Stimulated activated CD4-positive, alpha-beta T cell treated with anti-CD3 and anti-CD28 coated beads, Interleukin-4, amount 100 ng/mL, for 1 hour (primary cell): ENCODE data around the gene LEKR1.
"Not testable (repeated sequence)": the region's sequence is repeated elsewhere in the genome, so short reads cannot be mapped to it uniquely, and the experiment has no call there.

ENCODE experiments used
- DNase-seq: peaks from one replicate; pipeline ENCODE4 v3.0.0-alpha.2; 2020

The LEKR1 gene

GRCh38 chr3:156840826-156841689 is 14.9 kb downstream of the LEKR1 start:
- DNase-seq: no peak

GRCh38 chr3:156843071-156843808 is 17.1 kb downstream of the LEKR1 start:
- DNase-seq: no peak

GRCh38 chr3:156847752-156848448 is 21.7 kb downstream of the LEKR1 start:
- DNase-seq: no peak

GRCh38 chr3:156859578-156859977 is 33.4 kb downstream of the LEKR1 start:
- no peak for DNase-seq

- no peak for DNase-seq
Measured at GRCh38 chr3:156860873-156861272, 34.7 kb downstream of the LEKR1 start.

- no peak for DNase-seq
Measured at GRCh38 chr3:156862338-156862737, 36.2 kb downstream of the LEKR1 start.

- DNase-seq: no peak
Measured at GRCh38 chr3:156865732-156866131, 39.6 kb downstream of the LEKR1 start.

- DNase-seq: no peak
Measured at GRCh38 chr3:156867174-156867573, 41.0 kb downstream of the LEKR1 start.

GRCh38 chr3:156867920-156868319 is 41.8 kb downstream of the LEKR1 start:
- no peak for DNase-seq

- no peak for DNase-seq
Measured at GRCh38 chr3:156873906-156874305, 47.8 kb downstream of the LEKR1 start.

- not testable (repeated sequence) for DNase-seq
Measured at GRCh38 chr3:156879491-156879890, 53.3 kb downstream of the LEKR1 start.

- no peak for DNase-seq
Measured at GRCh38 chr3:156885761-156886160, 59.6 kb downstream of the LEKR1 start.

- DNase-seq: no peak
Measured at GRCh38 chr3:156888176-156888575, 62.0 kb downstream of the LEKR1 start.

- no peak for DNase-seq
Measured at GRCh38 chr3:156888576-156888975, 62.4 kb downstream of the LEKR1 start.

GRCh38 chr3:156892701-156893100 is 66.5 kb downstream of the LEKR1 start:
- no peak for DNase-seq

- DNase-seq: not testable (repeated sequence)
Measured at GRCh38 chr3:156895374-156895773, 69.2 kb downstream of the LEKR1 start.

- not testable (repeated sequence) for DNase-seq
Measured at GRCh38 chr3:156897851-156898250, 71.7 kb downstream of the LEKR1 start.

GRCh38 chr3:156898296-156898880 is 72.2 kb downstream of the LEKR1 start:
- DNase-seq: no peak

- DNase-seq: no peak
Measured at GRCh38 chr3:156899951-156900350, 73.8 kb downstream of the LEKR1 start.

GRCh38 chr3:156902916-156903315 is 76.8 kb downstream of the LEKR1 start:
- DNase-seq: no peak

GRCh38 chr3:156906275-156906674 is 80.1 kb downstream of the LEKR1 start:
- no peak for DNase-seq

- no peak for DNase-seq
Measured at GRCh38 chr3:156908398-156908797, 82.2 kb downstream of the LEKR1 start.

- no peak for DNase-seq
Measured at GRCh38 chr3:156910022-156910421, 83.9 kb downstream of the LEKR1 start.
